GM19240 (cell line): ENCODE results near the gene ARHGAP8.

Experiments
- DNase-seq: peaks from one replicate; pipeline ENCODE4 v3.0.0; 2011; ENCODE audit warnings: low spot score; ENCODE audit not compliant: insufficient read length

Gene ARHGAP8

GRCh38 chr22:44752285-44753188, at the start of gene ARHGAP8:
Gene ARHGAP8, plus strand, starts transcription at chr22:44752575. Its CDS starts 33,953 bp downstream, at chr22:44786528.
- no peak for DNase-seq

GRCh38 chr22:44703255-44703870, 49.0 kb upstream of the ARHGAP8 start:
- no peak for DNase-seq

- no peak for DNase-seq
Observed at GRCh38 chr22:44704159-44705021, 48.0 kb upstream of the ARHGAP8 start.

DNA sequence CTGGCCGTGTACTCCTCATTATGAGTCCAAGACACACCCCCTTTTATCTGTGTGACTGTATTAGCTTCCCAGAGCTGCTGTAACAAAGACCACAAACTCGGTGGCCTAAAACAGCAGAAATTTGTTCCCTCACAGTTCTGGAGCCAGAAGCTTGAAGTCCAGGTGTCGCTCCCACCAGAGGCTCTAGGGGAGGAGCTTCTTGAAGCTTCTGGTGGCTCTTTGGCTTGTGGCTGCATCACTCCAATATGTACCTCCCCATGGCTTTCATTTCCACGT, 47.4 kb upstream of the ARHGAP8 start:
- no peak for DNase-seq

- DNase-seq = no peak
Observed at GRCh38 chr22:44706488-44706887, 45.9 kb upstream of the ARHGAP8 start.

- DNase-seq = no peak
Observed at GRCh38 chr22:44707178-44707577, 45.2 kb upstream of the ARHGAP8 start.

DNA sequence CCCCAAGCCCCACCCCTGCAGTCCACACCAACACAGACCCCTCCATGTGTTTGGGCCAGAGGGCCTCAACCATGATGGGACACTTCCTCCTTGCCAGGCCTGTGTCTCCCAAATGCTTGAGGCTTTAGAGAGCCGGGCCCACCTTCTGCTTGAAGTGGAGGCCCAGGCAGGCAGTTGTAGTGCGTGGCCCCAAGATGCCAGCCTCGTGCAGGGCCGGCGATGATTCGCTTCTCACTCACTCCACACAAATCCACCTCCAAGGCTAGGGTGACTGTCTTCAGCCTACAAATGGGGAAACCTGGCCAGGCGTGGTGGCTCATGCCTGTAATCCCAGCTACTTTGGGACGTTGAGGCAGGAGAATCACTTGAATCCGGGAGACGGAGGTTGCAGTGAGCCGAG, 44.6 kb upstream of the ARHGAP8 start:
- no peak for DNase-seq

DNA sequence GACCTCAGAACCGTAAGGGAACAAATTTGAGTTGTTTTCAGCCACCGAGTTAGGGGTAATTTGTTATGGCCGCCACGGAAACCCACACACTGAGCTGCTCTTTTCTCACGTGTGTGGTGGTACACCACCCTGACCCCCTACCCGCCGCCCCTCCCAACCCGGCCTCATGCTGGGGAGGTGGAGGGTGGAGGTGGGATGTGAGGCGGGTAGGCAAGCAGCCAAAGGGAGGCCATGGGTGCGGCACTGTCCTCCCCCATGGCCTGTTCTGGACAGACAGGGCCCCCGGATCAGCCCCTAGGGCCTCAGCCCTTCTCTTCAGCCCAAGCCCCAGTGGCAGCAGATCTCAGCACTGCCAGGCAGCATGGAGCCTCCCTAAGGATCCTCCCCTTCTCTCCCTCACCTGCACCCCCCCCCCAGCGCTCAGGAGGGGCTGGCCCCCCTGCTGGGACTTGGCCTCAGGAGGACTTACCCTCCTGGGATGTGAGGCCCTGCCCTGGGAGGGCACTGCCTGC, 42.4 kb upstream of the ARHGAP8 start:
- DNase-seq = no peak

- no peak for DNase-seq
Observed at GRCh38 chr22:44710474-44711240, 41.7 kb upstream of the ARHGAP8 start.

- no peak for DNase-seq
Observed at GRCh38 chr22:44711241-44711560, 41.2 kb upstream of the ARHGAP8 start.

- DNase-seq = no peak
Observed at GRCh38 chr22:44711690-44712555, 40.5 kb upstream of the ARHGAP8 start.

GRCh38 chr22:44712962-44713361, 39.4 kb upstream of the ARHGAP8 start:
- DNase-seq = no peak

- no peak for DNase-seq
Observed at GRCh38 chr22:44714703-44715350, 37.5 kb upstream of the ARHGAP8 start.

GRCh38 chr22:44718418-44718817, 34.0 kb upstream of the ARHGAP8 start:
- DNase-seq = no peak

DNA sequence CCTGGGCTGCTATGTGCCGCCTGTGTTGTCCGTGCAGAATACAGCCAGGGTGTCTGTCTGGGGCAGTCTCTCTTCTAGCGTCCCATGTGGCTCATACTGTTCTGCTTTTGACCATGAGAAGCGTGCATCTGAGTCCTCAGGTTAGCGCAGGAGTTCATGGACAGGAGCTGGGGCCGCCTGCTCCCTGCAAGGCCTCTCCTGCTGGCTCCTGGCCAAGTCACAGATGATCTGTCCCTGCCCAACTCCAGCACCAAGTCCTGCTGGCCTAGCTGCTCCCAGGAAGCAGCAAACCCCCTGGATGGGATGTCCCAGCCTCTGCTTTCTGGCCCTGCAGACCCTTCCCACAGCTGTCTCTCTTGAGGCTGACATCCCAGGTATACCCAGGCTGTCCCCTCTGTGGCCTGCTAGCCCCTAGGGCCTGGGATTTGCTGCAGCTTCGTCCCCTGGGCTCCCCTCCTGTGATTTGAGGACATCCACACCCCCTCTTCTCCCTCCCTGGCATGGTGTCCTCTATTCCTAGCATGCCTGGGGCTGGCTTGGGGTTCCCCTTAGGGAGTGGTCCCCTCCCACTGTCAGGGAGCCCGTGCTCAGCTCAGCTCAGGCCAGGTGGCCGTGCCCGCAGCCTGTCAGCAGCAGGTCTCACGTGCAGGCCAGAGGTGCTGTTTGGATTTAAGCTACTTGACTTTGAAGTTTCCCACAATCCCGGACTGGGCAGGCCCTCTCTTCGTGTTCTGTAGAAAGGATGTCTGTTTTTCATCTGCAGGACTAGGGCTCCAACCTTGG, 32.6 kb upstream of the ARHGAP8 start:
- DNase-seq = no peak

DNA sequence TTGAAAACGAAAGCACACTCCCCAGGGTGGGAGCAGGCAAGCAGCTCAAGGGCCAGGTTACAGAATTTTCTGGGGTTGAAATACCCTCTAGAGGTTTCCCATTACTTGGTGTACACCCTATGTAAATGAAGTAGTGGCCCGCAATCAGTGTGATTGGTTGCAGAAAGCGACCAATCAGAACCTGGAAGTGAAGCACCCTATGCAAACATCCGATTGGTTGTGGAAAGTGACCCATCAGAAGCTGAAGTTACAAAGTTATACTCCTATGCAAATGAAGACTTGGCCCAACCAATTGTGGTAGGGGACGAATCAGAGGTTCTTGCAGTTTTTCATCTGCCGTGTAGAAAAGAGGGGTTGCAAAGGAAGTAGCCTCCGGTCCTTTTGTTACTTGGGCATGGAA, 31.2 kb upstream of the ARHGAP8 start:
- DNase-seq = no peak

GRCh38 chr22:44722611-44723010, 29.8 kb upstream of the ARHGAP8 start:
- DNase-seq = no peak

- no peak for DNase-seq
Observed at GRCh38 chr22:44723801-44724200, 28.6 kb upstream of the ARHGAP8 start.

GRCh38 chr22:44724416-44724815, 28.0 kb upstream of the ARHGAP8 start:
- DNase-seq = no peak
